HepG2 (cell line): ENCODE measurements around the gene FAM169A. TPM values are rescaled to one million over a fixed set of nuclear protein-coding genes. Genes with fewer than 3 reads are reported as not detected.

Source experiments
- AKAP8 ChIP-seq: sonication (generic); formaldehyde crosslinking; IDR thresholded peaks from 2 replicates; pipeline ENCODE4 v1.5.1; 2020; ENCODE audit warnings: mild to moderate bottlenecking, missing genetic modification reagents
- ARNT2 ChIP-seq: sonication (generic); formaldehyde crosslinking; IDR thresholded peaks from 2 replicates; pipeline ENCODE4 v1.8.0; 2022; ENCODE audit warnings: mild to moderate bottlenecking, low read depth, missing genetic modification reagents, moderate library complexity
- MAFK ChIP-seq, 2 experiments: IDR thresholded peaks in 1 of 2; conservative IDR thresholded peaks in 1 of 2; 2 replicates each; pipeline ENCODE4 v1.6.1; 2011; ENCODE audit warnings: improper control_type of control experiment in 2 of 2, low read length in 2 of 2
- PHF8 ChIP-seq: sonication (generic); formaldehyde crosslinking; IDR thresholded peaks from 2 replicates; pipeline ENCODE4 v1.5.0; 2020; ENCODE audit warnings: missing genetic modification reagents
- RAD21 ChIP-seq: fragments of 450-650 bp; formaldehyde crosslinking; IDR thresholded peaks from 2 replicates; pipeline ENCODE4 v1.5.0; 2020; ENCODE audit warnings: mild to moderate bottlenecking
- SRY ChIP-seq: sonication (generic); formaldehyde crosslinking; IDR thresholded peaks from 2 replicates; pipeline ENCODE4 v1.8.0; 2022; ENCODE audit warnings: mild to moderate bottlenecking, missing genetic modification reagents
- TMF1 ChIP-seq: sonication (generic); formaldehyde crosslinking; IDR thresholded peaks from 2 replicates; pipeline ENCODE4 v1.8.1; 2022; ENCODE audit warnings: low read depth, missing genetic modification reagents
- YY1 ChIP-seq: IDR thresholded peaks from 2 replicates; pipeline ENCODE4 v1.6.1; 2011; ENCODE audit warnings: low read length, low read depth, moderate library complexity, mild to moderate bottlenecking; ENCODE audit not compliant: insufficient read depth, insufficient replicate concordance
- ZNF224 ChIP-seq: sonication (generic); formaldehyde crosslinking; IDR thresholded peaks from 2 replicates; pipeline ENCODE4 v1.5.0; 2020; ENCODE audit warnings: mild to moderate bottlenecking, missing genetic modification reagents
- ZNF263 ChIP-seq: sonication (generic); formaldehyde crosslinking; IDR thresholded peaks from 2 replicates; pipeline ENCODE4 v1.4.0; 2020; ENCODE audit warnings: missing genetic modification reagents
- ZNF616 ChIP-seq: sonication (generic); formaldehyde crosslinking; IDR thresholded peaks from 2 replicates; pipeline ENCODE4 v1.5.0; 2020; ENCODE audit warnings: low read depth, mild to moderate bottlenecking, missing genetic modification reagents
- ZNF777 ChIP-seq: sonication (generic); formaldehyde crosslinking; IDR thresholded peaks from 2 replicates; pipeline ENCODE4 v1.4.0; 2020; ENCODE audit warnings: missing genetic modification reagents
- ZSCAN21 ChIP-seq: sonication (generic); formaldehyde crosslinking; IDR thresholded peaks from 2 replicates; pipeline ENCODE4 v1.8.0; 2022; ENCODE audit warnings: mild to moderate bottlenecking, missing genetic modification reagents, moderate library complexity, borderline replicate concordance
- polyA plus RNA-seq, 8 experiments: library from polyadenylated mRNA; depleted of rRNA in 3 of 8; stranded (reverse) in 7 of 8; unstranded in 1 of 8; fragments of >200 nt; fragmentation: Illumina TruSeq in 4 of 8; extraction: Trizol in 4 of 8; gene quantifications; 2 replicates each; pipeline versions ENCODE4 v1.2.1 to v1.2.3, GENCODE V29; 2011 to 2016; ENCODE audit warnings: low read depth in 4 of 8, missing spikeins in 1 of 8, mixed read lengths in 1 of 8; ENCODE audit not compliant: insufficient read depth in 1 of 8
- total RNA-seq, 5 experiments: library from RNA; depleted of rRNA; stranded (reverse); fragments of >200 nt; fragmentation: Illumina TruSeq; extraction: Trizol; gene quantifications; 2 replicates each; pipeline ENCODE4 v1.2.3, GENCODE V29; 2016; ENCODE audit warnings: low read depth in 1 of 5
- TF ChIP-seq, protein P1 (sequence below): sonication (generic); formaldehyde crosslinking; IDR thresholded peaks from 2 replicates; pipeline ENCODE4 v1.5.1; 2020; ENCODE audit warnings: missing genetic modification reagents, mild to moderate bottlenecking, borderline replicate concordance
- TF ChIP-seq, protein P2 (sequence below): sonication (generic); formaldehyde crosslinking; IDR thresholded peaks from 2 replicates; pipeline ENCODE4 v1.8.0; 2022; ENCODE audit warnings: low read depth, missing genetic modification reagents
- TF ChIP-seq, protein P3 (sequence below): IDR thresholded peaks from 2 replicates; pipeline ENCODE4 v1.6.1; 2016; ENCODE audit warnings: low read depth, control low read depth
- TF ChIP-seq, protein P4 (sequence below): sonication (generic); formaldehyde crosslinking; IDR thresholded peaks from 2 replicates; pipeline ENCODE4 v1.4.0; 2020; ENCODE audit warnings: missing genetic modification reagents
- TF ChIP-seq, protein P5 (sequence below): sonication (generic); formaldehyde crosslinking; IDR thresholded peaks from 2 replicates; pipeline ENCODE4 v1.5.1; 2020; ENCODE audit warnings: missing genetic modification reagents, mild to moderate bottlenecking, borderline replicate concordance

FAM169A gene
- total and polyA plus RNA-seq, 2 of the 13 experiments (the other 11 are each of a cell fraction or from before 2014, with no cell fraction given) = 21.1 to 110 TPM

DNA sequence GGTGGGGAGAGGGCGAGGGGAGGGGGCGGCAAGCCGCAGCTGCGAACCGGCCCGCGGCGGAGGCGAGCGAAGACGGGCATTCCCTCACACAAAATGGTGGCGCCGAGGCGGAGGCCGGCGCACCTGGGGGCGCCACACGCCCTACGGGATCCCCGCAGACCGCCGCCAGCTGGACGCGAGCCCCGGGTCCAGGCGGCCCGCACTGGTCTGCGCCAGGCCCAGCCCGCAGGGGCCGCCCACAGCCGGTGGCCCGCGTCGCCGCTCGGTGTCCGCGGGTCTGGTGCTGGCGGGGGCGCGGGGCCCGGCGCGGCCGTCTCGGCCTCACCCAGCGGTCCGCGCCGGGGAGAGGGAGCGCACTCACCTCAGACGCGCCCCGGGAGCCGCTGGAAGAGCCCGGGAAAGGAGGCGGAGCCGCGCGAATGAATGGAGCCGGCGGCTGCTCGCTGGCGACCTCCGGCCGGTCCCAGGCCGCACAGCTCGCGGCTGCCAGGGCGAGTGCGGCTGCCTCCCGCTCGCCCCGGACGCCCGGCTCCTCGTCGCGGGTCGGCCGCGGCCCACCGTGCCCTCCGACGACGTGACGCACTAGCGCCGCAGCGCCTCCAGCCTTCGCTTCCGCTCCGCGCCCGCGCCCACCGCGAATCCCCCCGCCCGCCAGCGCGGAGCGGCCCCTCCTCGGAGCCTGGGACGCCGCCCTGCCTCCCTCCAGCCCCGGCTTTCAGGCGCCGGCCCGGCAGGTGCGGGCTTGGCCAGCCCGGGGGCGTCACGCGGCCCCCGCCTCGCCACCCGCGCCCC is at the start of gene FAM169A (continued):
- TF ChIP-seq MAFK (conservative IDR thresholded peaks at IDR 0.05 in 1 of 2, IDR thresholded peaks at IDR 0.05 in 1 of 2; ENCODE audit: low read length in 2 of 2) = no peak
- 0 out of 2 replicates have a peak, but pooled peaks have one; percentile 2 for TF ChIP-seq ZNF616 (CRISPR knock-in tag)
- peak; percentile 55 for TF ChIP-seq PHF8
- no peak for TF ChIP-seq AKAP8 (CRISPR knock-in tag)
- TF ChIP-seq ZNF224 (CRISPR knock-in tag) = no peak
- TF ChIP-seq SRY (CRISPR knock-in tag) = 0 out of 2 replicates have a peak, but pooled peaks have one; percentile 18
- TF ChIP-seq ZNF263 (CRISPR knock-in tag) = peak; percentile 27; the same call in 1 of the 2 replicates
- TF ChIP-seq, protein P1, sequence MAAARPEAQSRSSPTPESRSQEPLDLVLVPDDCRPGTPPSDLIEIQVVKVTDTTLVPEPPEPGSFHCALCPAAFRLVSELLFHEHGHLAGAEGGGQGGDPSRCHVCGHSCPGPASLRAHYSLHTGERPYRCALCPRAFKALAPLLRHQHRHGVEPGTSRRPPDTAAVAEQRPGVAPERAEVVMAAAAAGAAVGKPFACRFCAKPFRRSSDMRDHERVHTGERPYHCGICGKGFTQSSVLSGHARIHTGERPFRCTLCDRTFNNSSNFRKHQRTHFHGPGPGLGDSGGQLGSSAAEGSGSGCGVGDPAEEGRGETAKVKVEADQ (CRISPR knock-in tag) = 0 out of 2 replicates have a peak, but pooled peaks have one; percentile 24
- TF ChIP-seq ZNF777 (CRISPR knock-in tag) = peak; percentile 65
- peak; percentile 46; the same call in 1 of the 2 replicates for TF ChIP-seq ARNT2 (CRISPR knock-in tag)
- TF ChIP-seq, protein P2, sequence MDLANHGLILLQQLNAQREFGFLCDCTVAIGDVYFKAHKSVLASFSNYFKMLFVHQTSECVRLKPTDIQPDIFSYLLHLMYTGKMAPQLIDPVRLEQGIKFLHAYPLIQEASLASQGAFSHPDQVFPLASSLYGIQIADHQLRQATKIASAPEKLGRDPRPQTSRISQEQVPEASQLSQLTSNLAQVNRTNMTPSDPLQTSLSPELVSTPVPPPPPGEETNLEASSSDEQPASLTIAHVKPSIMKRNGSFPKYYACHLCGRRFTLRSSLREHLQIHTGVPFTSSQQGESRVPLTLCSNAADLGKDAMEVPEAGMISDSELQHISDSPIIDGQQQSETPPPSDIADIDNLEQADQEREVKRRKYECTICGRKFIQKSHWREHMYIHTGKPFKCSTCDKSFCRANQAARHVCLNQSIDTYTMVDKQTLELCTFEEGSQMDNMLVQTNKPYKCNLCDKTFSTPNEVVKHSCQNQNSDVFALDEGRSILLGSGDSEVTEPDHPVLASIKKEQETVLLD (CRISPR knock-in tag) = peak; percentile 72; the same call in 1 of the 2 replicates
- no peak for TF ChIP-seq ZSCAN21
- TF ChIP-seq, protein P3, sequence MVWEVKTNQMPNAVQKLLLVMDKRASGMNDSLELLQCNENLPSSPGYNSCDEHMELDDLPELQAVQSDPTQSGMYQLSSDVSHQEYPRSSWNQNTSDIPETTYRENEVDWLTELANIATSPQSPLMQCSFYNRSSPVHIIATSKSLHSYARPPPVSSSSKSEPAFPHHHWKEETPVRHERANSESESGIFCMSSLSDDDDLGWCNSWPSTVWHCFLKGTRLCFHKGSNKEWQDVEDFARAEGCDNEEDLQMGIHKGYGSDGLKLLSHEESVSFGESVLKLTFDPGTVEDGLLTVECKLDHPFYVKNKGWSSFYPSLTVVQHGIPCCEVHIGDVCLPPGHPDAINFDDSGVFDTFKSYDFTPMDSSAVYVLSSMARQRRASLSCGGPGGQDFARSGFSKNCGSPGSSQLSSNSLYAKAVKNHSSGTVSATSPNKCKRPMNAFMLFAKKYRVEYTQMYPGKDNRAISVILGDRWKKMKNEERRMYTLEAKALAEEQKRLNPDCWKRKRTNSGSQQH (CRISPR knock-in tag) = 0 out of 2 replicates have a peak, but pooled peaks have one; percentile 25
- peak; percentile 87 for TF ChIP-seq YY1
- peak; percentile 25 for TF ChIP-seq TMF1 (CRISPR knock-in tag)
- TF ChIP-seq RAD21 (CRISPR knock-in tag) = peak; percentile 53
- TF ChIP-seq, protein P4, sequence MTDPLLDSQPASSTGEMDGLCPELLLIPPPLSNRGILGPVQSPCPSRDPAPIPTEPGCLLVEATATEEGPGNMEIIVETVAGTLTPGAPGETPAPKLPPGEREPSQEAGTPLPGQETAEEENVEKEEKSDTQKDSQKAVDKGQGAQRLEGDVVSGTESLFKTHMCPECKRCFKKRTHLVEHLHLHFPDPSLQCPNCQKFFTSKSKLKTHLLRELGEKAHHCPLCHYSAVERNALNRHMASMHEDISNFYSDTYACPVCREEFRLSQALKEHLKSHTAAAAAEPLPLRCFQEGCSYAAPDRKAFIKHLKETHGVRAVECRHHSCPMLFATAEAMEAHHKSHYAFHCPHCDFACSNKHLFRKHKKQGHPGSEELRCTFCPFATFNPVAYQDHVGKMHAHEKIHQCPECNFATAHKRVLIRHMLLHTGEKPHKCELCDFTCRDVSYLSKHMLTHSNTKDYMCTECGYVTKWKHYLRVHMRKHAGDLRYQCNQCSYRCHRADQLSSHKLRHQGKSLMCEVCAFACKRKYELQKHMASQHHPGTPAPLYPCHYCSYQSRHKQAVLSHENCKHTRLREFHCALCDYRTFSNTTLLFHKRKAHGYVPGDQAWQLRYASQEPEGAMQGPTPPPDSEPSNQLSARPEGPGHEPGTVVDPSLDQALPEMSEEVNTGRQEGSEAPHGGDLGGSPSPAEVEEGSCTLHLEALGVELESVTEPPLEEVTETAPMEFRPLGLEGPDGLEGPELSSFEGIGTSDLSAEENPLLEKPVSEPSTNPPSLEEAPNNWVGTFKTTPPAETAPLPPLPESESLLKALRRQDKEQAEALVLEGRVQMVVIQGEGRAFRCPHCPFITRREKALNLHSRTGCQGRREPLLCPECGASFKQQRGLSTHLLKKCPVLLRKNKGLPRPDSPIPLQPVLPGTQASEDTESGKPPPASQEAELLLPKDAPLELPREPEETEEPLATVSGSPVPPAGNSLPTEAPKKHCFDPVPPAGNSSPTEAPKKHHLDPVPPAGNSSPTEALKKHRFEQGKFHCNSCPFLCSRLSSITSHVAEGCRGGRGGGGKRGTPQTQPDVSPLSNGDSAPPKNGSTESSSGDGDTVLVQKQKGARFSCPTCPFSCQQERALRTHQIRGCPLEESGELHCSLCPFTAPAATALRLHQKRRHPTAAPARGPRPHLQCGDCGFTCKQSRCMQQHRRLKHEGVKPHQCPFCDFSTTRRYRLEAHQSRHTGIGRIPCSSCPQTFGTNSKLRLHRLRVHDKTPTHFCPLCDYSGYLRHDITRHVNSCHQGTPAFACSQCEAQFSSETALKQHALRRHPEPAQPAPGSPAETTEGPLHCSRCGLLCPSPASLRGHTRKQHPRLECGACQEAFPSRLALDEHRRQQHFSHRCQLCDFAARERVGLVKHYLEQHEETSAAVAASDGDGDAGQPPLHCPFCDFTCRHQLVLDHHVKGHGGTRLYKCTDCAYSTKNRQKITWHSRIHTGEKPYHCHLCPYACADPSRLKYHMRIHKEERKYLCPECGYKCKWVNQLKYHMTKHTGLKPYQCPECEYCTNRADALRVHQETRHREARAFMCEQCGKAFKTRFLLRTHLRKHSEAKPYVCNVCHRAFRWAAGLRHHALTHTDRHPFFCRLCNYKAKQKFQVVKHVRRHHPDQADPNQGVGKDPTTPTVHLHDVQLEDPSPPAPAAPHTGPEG = peak; percentile 34; the same call in 1 of the 2 replicates
- TF ChIP-seq, protein P5, sequence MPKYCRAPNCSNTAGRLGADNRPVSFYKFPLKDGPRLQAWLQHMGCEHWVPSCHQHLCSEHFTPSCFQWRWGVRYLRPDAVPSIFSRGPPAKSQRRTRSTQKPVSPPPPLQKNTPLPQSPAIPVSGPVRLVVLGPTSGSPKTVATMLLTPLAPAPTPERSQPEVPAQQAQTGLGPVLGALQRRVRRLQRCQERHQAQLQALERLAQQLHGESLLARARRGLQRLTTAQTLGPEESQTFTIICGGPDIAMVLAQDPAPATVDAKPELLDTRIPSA = no peak
